Right atrium auricular region (tissue), 2 donors: ENCODE data around the gene SOHLH1. TPM values are rescaled to one million over a fixed set of nuclear protein-coding genes. Genes with fewer than 3 reads are reported as not detected.
"Not testable (repeated sequence)": the region's sequence is repeated elsewhere in the genome, so short reads cannot be mapped to it uniquely, and the experiment has no call there.

Experiments
- DNase-seq: peaks from one replicate; pipeline ENCODE4 v3.0.0-alpha.2; 2019; ENCODE audit warnings: low spot score
- H3K27ac ChIP-seq, 2 donors: fragments of 200-600 bp; sonication (generic); 1 replicate in 1 of 2; 2 replicates in 1 of 2; pipeline ENCODE4 v1.5.1; 2016 to 2019
- H3K27me3 ChIP-seq, 2 donors: fragments of 200-600 bp; sonication (generic); one replicate each; pipeline versions ENCODE4 v1.5.1 to v1.6.0; 2017 to 2019
- H3K36me3 ChIP-seq: fragments of 200-600 bp; sonication (generic); one replicate; pipeline ENCODE4 v1.5.1; 2016
- H3K4me1 ChIP-seq, 2 donors: fragments of 200-600 bp; sonication (generic); one replicate each; pipeline versions ENCODE4 v1.5.1 to v1.6.0; 2017 to 2019
- H3K4me3 ChIP-seq, 2 donors: fragments of 200-600 bp; sonication (generic); 1 replicate in 1 of 2; 2 replicates in 1 of 2; pipeline ENCODE4 v1.5.1; 2017 to 2019; ENCODE audit warnings: mild to moderate bottlenecking in 1 of 2, moderate library complexity in 1 of 2
- H3K9me3 ChIP-seq, 2 donors: fragments of 200-600 bp; sonication (generic); one replicate each; pipeline ENCODE4 v1.5.1; 2019
- CTCF ChIP-seq, 2 donors: fragments of 200-600 bp; sonication (generic); IDR thresholded peaks; one replicate each; pipeline ENCODE4 v1.5.1; 2019; ENCODE audit warnings: antibody characterized with exemption in 2 of 2
- total RNA-seq, 2 donors: library from RNA; depleted of rRNA; stranded (reverse); fragments of >200 nt; gene quantifications; one replicate each; pipeline ENCODE4 v1.1.0, GENCODE V29; 2016

The SOHLH1 gene
- total RNA-seq, 2 donors from 2014 or later: not detected

GRCh38 chr9:135671591-135672041 is 27.7 kb downstream of the SOHLH1 start:
- Histone ChIP-seq H3K36me3 (no peaks in the 10 kb centered on the region), H3K27ac (no peak overlapping the region), H3K9me3 (no peaks in the 10 kb centered on the region), H3K27me3 (no peaks in the 10 kb centered on the region), H3K4me3 (no peak overlapping the region), H3K4me1 (no peaks in the 10 kb centered on the region)
- no peak for TF ChIP-seq CTCF (IDR thresholded peaks at IDR 0.05)
- DNase-seq: no peak

- Histone ChIP-seq H3K27ac (no peak overlapping the region), H3K9me3 (no peaks in the 10 kb centered on the region), H3K27me3 (no peaks in the 10 kb centered on the region), H3K4me3 (no peak overlapping the region), H3K36me3 (no peaks in the 10 kb centered on the region), H3K4me1 (no peaks in the 10 kb centered on the region)
- no peak for TF ChIP-seq CTCF (IDR thresholded peaks at IDR 0.05)
- DNase-seq: no peak
Measured at GRCh38 chr9:135670721-135671590, 28.3 kb downstream of the SOHLH1 start.

- no peak for DNase-seq
- TF ChIP-seq CTCF (IDR thresholded peaks at IDR 0.05): no peak
- Histone ChIP-seq H3K27ac (no peak overlapping the region), H3K36me3 (no peaks in the 10 kb centered on the region), H3K9me3 (no peaks in the 10 kb centered on the region), H3K4me3 (no peak overlapping the region), H3K27me3 (no peaks in the 10 kb centered on the region), H3K4me1 (no peaks in the 10 kb centered on the region)
Measured at GRCh38 chr9:135669616-135670285, 29.5 kb downstream of the SOHLH1 start.

- not testable (repeated sequence) for H3K4me1 ChIP-seq, DNase-seq, H3K27me3 ChIP-seq, H3K9me3 ChIP-seq, H3K4me3 ChIP-seq, H3K36me3 ChIP-seq, H3K27ac ChIP-seq
Measured at GRCh38 chr9:135669018-135669417, 30.3 kb downstream of the SOHLH1 start.

GRCh38 chr9:135667463-135668001 is 31.7 kb downstream of the SOHLH1 start:
- Histone ChIP-seq H3K4me3 (no peak overlapping the region), H3K4me1 (no peaks in the 10 kb centered on the region), H3K27ac (no peak overlapping the region), H3K27me3 (no peaks in the 10 kb centered on the region), H3K9me3 (no peaks in the 10 kb centered on the region), H3K36me3 (no peaks in the 10 kb centered on the region)
- DNase-seq: no peak
- TF ChIP-seq CTCF (IDR thresholded peaks at IDR 0.05): no peak
